ENCODE results near the gene FOXD4L6.
"Not testable (repeated sequence)": the region's sequence is repeated elsewhere in the genome, so short reads cannot be mapped to it uniquely, and the experiment has no call there.

GRCh38 chr9:41119311-41119710 lies 9.2 kb downstream of the FOXD4L6 start:
- TF ChIP-seq, protein P1, sequence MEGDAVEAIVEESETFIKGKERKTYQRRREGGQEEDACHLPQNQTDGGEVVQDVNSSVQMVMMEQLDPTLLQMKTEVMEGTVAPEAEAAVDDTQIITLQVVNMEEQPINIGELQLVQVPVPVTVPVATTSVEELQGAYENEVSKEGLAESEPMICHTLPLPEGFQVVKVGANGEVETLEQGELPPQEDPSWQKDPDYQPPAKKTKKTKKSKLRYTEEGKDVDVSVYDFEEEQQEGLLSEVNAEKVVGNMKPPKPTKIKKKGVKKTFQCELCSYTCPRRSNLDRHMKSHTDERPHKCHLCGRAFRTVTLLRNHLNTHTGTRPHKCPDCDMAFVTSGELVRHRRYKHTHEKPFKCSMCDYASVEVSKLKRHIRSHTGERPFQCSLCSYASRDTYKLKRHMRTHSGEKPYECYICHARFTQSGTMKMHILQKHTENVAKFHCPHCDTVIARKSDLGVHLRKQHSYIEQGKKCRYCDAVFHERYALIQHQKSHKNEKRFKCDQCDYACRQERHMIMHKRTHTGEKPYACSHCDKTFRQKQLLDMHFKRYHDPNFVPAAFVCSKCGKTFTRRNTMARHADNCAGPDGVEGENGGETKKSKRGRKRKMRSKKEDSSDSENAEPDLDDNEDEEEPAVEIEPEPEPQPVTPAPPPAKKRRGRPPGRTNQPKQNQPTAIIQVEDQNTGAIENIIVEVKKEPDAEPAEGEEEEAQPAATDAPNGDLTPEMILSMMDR (IDR thresholded peaks at IDR 0.05) = not testable (repeated sequence)
- not testable (repeated sequence) for TF ChIP-seq GABPA (IDR thresholded peaks at IDR 0.05; ENCODE audit: low read depth); TAF1 (IDR thresholded peaks at IDR 0.05; ENCODE audit: borderline replicate concordance, low read depth, low read length); MEF2A (IDR thresholded peaks at IDR 0.05; ENCODE audit: borderline replicate concordance, low read depth); TEAD4 (IDR thresholded peaks at IDR 0.05; ENCODE audit: borderline replicate concordance, insufficient read depth); RAD21 (IDR thresholded peaks at IDR 0.05; ENCODE audit: low read length); EZH2phosphoT487 (IDR thresholded peaks at IDR 0.05; ENCODE audit: borderline replicate concordance, low read depth); USF1 (IDR thresholded peaks at IDR 0.05; ENCODE audit: borderline replicate concordance, low read depth); MXI1 (IDR thresholded peaks at IDR 0.05; ENCODE audit: low read depth, low read length); EP300 (IDR thresholded peaks at IDR 0.05; ENCODE audit: borderline replicate concordance in 1 of 2, low read depth in 1 of 2, low read length in 1 of 2)

Measured in SK-N-SH (cell line).